CD4-positive, alpha-beta T cell treated with Interferon alpha-2 for 1 hour (primary cell): ENCODE data around the gene ABI1.
"Not testable (repeated sequence)": the region's sequence is repeated elsewhere in the genome, so short reads cannot be mapped to it uniquely, and the experiment has no call there.

Experiments
- DNase-seq, 2 donors: peaks; one replicate each; pipeline ENCODE4 v3.0.0-alpha.2; 2020 to 2022

Gene ABI1

DNA sequence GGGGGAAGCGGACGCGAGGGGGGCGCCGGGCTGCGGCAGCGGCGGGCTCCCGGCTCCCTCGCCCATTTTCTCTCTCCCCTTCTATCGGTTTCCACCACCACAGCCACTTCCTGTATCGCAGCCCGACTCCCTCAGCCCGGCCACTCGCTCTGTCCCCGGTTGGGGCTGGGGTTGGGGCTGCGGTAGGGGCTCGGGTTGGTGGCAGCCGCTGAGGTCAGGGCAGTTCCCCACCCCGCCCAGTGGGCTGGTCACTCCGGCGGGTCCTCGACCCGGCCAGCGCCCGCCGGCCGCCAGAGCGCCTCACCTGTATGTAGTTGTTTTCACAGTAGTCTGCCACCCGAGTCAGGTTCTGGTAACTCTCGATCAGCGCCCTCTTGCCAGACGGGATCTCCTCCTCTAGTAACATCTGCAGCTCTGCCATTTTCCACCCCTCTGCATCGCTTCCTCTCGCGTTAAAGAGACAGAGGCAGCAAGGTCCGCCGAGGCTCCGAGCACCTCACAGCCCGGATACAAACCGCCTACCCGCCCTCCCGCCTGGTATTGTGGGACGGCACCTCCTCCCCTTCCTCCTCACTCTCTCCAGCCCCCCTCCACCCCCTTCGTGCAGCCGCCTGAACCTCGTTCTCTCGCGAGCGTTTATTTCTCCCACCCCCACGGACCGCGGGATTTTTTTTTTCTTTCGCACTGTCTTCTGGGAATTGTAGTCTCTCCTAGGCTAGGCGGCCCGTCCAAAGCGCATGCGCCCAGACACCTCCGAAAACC lies at the start of gene ABI1:
Gene ABI1, minus strand, starts transcription at position 516 of the 762 bp plus-strand sequence. Its CDS starts 95 bp downstream, at position 421.
- peak; percentile 98 to 99 for DNase-seq

DNA sequence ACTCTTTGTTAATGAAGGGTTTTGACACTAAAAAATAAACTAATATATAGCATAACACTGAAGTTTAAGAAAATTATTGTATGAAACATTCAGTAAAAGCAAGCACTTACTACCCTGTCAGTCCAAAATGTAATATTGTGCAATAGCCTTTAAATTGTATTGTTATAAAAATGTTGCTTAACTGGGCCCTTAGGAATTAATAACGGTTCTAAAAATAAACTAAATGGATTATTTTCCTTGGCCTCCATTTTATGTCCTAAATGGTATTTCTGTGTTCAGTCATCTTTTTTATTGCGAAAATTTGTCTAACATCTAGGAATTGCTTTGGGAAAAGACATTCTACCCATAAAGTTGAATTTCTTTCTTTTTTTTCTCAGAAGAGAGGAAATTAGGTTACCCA lies 49.0 kb upstream of the ABI1 start:
- no peak for DNase-seq

DNA sequence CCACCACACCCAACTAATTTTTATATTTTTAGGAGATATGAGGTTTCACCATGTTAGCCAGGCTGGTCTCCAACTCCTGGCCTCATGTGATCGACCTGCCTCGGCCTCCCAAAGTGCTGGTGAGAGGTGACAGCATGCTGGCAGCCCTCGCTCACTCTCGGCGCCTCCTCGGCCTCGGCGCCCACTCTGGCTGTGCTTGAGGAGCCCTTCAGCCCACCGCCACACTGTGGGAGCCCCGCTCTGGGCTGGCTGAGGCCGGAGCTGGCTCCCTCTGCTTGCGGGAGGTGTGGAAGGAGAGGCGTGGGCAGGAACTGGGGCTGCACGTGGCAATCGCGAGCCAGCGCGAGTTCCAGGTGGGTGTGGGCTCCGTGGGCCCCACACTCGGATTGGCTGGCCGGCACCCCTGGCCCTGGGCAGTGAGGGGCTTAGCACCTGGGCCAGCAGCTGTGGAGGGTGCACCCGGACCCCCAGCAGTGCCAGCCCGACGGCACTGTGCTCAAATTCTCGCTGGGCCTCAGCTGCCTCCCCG lies 44.6 kb upstream of the ABI1 start:
- not testable (repeated sequence) for DNase-seq

DNA sequence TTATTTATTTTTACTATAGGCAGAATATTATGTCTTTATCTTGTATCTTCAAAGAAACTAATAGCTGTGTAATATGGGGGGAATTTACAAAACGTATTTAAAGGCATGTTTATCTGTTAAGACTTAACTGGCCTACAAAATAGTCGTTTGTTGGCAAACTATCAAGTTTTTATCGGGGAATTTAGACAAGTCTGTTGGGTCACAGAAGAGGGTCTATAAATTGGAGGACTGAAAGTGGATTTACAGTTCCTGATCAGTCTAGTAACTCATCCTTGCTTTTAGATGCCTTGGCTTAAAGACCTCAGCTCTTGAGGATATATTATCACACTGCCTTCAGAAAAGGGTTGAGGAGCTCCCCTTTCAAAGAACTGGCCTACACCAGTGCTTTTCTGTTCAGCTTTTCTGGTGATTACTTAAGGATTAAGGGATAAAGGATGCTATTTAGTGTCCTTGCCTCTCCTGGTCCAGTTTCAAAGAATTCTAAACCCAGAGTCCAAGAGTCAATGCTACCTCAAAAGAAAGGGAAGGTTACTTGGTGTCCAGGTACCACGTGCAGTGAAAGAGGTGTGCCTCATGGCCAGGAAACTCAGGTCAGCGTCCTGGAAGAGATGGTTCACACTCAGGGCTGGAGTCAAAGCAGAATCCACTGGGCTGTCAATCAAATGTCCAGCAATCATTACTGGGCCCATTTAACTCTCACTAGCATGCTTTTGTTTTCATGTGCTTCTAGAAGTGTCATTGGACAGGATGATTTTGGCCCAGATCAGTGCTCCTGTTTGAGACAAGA lies 42.9 kb upstream of the ABI1 start:
- no peak for DNase-seq

DNA sequence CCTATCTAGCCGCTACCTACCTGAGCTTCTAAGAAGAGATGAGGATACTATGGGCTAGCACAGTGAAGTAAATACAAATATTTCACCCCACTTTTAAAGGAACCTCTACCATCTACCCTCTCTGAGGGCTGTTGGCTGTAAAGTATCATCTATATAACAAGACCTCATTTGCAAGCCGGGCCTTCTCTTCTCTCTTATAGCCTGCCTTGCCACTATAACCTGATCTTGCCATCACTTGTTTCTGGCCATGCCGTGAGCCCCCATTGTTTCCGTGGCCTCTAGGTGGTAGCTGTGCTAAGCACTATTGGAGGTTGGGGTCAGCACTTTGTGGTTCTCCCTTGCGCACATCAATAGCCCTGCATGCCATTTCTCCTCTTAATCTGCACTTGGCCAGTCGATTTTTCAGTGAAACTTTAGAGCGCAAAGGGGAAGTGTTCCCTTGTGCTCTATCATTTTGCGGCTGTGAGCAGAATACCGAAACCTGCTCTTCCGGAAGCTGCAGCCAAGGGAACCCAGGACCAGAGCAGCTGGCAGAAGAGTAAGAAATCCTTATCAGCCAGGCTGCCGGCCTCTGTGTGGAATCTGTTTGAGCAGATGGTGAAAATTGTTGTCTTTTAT lies 31.7 kb upstream of the ABI1 start:
- DNase-seq: not testable (repeated sequence)

DNA sequence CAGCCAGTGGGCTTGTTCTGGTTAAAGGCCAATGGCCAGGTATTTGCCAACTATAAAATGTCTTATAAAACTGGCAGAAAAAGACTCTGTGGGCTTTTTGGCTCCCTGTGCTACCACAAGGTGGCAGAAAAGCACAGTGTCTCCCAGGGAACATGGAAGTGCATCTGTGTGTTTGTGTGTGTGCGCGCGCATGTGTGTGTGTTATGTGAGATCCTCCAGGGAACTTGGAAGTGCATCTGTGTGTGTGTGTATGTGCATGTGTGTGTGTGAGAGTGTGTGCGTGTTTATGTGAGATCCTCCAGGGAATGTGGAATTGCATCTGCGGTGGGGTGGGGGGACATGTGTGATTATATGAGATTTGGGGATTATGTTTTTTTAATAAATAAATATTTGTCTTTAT lies 30.2 kb upstream of the ABI1 start:
- peak; percentile 26 to 49 for DNase-seq

DNA sequence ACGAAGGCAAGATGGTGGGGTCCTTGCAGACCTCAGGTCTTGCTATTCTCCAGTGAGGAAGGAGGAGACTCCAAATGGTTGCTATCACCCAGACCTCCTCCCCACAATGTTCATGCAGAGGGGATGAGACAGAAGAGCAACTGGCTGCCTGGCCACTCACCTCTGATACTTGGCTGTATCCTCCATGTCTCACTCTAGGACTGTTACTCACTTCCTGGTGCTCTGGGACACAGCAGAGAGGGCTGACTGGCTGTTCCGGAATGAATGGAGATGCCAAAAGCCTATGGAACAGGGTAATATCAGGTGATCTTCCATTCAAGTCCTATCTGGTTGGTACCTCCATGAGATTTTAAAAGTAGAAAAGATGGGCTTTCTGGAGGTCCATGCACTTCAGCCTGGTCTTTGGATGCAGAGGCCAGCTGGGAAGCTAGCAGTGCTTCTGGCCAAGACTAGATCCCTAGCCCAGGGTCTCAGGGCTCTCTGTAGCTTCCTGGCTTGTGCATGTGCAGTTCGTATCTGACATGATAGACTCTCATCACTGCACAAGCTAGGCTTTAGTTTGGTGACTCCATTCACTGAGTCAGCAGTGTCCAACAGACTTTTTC lies 27.0 kb upstream of the ABI1 start:
- DNase-seq: no peak

DNA sequence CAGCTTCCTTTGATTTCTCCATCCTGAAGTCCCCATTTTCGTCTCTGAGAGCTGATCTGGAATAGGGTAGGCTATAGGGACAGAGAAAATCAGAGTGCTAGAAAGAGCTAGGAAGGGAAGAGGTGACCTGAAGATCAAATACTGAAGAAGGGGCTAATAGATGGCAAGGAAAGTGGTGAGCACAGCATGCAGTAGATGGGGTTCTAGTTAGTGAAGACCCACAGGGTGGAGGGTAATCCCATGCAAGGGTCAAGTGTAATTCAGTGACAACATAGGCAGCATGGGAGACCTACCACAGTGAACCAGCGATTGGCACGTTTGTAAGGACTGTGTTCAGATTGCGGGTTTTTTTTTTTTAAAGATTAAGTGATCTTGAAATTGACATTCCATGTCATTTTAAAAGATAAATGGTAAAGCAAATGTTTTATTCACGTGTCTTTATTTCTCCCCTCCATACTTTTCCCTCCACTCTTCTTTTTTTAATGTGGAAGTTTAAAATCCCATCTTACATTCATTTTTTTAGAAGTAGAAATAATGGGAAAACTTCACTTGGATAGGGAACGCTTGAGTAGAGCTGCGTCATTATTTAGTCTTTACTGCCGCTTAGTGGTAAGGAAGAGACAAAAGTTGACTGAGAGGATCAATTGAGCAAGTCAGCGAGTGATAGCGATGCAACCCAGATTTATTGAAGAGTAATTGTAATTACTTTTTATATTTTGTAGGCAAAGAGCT lies 21.0 kb upstream of the ABI1 start:
- peak in 1 of 2 donors; percentile 58 for DNase-seq

DNA sequence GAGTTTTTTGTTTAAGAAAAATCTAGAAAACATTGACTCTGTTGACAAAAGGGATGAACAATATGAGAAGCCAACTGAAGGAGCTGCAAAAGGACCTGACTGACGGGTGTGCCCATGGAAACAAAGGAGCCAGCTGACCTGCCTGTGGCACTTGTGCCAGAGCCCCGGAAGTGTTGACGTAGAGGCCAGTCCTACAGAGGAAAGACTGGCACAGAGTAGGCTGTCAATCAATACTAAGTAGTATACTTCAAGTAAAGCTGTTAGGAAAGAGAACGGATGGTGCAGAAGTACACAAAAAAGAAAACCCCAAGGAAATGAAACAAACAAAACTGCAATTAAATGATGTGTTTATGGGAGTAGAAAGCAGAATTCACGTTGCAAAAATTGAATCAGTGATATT lies 19.0 kb upstream of the ABI1 start:
- DNase-seq: no peak

DNA sequence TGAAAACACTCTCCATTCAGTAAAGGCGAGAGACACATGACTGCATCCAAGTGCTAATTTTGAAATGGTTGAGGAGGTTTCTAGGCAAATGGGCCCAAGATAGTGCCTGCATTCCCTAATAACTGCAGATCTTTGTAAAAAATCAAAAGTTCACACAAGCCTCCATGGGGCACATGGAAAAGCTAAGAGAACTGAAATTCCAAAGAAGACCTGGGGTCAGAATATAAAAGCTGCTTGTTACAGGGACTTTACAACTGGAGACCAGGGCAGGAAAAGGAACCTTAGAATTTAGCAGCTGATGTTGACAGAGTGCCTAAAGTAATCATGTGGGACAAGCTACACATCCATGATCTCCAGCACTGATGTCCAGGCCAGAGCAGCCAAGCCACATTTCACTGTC lies 10.0 kb upstream of the ABI1 start:
- no peak for DNase-seq

DNA sequence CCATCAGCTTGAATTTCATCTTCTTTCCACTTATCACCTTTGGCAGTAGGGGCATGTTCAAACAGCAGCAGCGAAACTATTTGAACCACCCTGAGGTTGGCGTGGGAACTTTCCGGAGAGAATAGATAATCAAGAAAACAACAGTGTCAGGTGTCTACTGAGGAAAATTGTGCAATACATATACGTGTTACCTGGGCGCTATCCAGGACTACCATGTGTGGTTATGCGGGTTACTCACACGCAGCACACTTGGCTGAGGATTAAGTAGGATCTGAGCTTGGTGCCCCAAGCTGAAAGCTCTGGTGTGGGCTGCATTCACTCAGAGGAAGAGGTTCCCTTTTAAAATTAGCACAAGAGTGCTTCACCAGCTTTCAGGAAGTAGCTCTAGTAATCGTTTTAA lies 8.8 kb upstream of the ABI1 start:
- DNase-seq: no peak

DNA sequence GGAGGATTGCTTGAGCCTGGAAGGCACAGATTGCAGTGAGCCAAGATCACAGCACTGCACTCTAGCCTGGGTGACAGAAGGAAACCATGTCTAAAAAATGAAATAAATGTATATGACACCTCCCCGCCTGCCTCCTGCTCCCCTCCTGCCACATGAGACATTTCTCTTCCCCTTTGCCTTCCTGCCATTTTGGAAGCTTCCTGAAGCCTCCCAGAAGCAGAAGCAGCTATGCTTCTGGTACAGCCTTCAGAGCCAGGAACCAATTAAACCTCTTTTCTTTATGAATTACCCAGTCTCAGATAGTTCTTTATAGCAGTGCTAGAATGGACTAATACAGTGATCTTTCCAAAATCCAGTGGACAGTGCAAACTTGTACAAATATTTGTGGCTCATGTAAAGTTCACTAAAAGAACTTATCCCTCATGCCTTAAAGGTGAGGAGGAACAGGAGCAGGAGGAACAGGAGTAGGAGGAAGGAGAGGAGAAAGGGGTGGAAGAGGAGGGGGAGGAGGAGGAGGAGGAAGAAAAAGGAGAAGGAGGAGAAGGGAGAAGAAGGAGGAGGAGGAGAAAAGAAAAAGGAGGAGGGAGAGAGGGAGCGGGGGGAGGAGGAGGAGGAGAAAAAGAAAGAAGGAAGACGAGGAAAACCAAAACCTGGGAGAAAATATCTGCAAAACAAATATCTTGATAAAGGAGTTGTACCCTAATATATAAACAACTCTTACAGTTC lies 2.8 kb upstream of the ABI1 start:
- no peak for DNase-seq

DNA sequence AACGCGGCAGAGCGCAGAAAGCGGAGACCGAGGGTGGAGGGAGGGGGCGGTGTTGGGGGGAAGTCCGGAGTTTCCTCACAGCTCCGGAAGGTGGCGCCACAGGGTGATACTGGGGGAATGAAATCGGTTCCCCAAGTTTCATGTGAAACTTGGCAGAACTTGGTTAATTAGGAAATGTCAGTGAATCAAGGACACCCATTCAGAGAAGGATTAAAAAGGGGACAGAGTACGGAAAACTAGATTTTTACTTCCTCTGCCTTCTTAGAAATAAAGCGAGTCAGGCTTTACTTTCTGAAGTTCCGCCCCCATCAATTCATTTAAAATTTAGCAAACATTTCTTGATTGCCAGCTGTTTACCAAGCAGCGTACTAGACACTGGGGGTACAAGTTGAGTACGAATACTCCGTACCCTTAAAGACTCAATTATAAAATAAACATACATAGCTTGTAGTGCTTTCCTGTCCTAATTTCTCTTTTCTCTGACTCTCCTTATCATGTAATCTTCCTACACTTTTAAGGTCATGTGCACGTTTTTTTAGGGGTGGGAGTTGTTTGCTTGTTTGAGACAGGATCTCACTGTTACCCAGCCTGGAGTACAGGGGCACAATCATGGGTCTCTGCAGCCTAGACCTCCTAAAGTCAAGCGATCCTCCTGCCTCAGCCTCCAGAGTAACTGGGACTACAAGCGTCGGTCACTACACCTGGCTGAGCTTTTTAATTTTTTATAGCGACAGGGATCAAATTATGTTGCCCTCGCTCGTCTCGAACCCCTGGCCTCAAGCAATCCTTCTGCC lies 644 bp upstream of the ABI1 start:
- no peak for DNase-seq

DNA sequence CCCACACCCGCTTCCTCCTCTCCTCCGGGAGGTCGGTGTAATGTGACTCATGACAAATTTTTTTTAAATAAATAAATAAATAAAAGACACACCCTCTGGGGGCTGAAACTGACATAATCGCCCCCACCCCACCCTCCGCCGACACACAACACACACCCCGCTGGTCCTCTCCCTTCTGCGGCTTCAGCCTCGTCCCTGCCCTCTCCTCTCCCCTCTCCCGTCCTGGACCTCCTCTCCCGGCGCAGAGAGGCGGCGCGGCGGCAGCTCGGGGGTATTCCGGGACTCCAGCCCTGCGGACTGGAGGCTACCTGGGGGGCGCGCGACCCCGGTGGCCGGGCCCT lies 686 bp downstream of the ABI1 start:
- DNase-seq: peak; percentile 62 to 73

DNA sequence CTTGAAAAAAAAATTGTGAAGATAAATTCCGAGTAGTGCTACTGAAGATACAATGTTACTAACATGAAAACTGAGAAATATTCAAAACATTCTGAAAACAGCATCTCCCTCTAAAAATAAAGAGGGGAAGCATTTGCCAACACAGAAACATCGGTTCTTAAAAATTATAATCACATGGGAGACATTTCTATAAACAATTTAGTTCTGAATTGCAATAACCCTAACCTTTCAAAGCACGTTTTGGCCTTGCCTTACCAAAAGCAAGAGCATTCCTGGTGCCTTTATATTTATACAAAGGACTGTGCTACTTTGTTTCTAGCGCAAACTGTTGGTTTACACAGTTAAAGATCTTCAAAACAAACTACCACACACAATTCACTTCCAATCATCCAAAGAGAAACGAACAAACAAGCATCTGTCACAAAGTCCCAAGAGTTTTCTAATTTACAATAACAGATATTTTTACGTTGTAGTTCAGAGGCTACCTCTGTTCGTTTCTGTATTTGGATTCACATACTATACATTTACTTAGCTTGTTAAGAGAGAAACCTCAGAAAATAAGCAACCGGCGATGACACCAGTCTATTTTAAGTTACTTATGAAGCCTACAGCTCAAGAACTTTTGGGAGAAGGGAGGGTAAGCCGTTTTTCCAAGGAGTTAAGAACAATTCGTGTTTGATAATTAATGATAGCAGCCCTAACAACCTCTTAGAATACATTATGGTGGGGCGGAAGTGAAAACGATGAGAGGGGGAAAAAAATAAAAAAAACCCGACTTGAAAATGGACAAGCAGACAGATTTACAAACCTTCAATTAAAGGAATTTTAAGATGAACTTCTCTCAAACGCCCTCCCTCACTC lies 1.3 kb downstream of the ABI1 start:
- DNase-seq: no peak

DNA sequence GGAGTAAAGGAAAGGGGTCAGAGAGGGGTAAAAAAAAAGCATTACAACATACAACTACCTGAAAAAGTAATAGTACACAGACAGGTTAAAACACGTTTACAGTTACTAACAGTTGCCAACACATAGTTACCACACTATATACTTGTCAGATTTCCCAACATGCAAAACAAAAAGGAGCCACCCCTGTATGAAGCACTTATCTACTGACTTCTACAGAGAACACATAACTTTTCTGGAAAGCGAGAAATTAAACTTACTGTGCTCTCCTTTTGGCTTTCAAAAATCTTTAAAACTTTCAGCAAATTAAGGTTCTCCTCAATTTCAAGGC lies 2.1 kb downstream of the ABI1 start:
- no peak for DNase-seq

DNA sequence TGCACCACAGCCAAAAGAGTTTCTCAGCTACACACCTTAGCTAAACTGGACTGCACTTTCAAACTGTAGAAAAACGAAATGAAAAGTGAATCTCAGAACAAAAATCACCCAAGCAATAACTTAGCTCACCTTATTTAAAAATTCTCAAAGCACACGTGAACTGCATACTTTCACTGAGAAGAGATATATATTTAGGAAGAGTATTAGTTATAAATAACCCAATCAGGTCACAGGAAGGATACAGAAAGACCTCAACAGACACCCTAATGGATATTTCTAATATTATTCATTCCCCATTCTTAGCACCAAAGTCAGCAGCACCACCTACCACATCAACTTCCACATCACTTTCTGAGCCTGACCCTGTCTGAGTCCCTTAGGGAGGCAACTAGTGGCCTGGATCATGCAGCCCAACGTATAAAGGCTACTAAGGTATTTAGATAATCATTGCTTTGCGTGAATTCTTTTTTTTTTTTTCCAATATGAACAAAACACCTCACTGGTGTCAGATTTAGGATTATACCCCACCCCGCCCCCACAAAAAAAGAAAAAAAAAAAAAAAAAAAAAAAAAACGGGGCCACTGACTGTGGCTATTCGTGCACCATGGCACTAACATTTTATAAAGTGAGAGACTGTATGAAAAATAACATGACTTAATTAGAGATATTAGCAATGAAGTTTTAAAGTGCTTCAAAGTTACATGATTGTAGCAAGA lies 2.6 kb downstream of the ABI1 start:
- DNase-seq: no peak

DNA sequence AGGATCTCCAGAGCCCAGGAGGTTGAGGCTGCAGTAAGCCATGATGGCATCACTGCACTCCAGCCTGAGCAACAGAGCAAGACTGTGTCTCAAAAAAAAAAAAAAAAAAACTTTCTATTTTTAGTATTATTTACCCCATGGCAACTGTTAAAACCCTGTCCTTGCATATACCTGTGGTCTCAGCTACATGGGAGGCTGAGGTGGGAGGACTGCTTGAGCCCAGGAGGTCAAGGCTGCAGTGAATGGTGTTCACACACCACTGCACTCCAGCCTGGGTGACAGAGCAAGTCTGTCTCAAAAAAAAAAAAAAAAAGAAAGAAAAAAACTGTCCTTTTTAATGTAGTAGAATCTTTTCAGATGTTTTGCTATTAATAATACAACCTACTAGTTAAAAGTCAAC lies 3.2 kb downstream of the ABI1 start:
- DNase-seq: not testable (repeated sequence)

DNA sequence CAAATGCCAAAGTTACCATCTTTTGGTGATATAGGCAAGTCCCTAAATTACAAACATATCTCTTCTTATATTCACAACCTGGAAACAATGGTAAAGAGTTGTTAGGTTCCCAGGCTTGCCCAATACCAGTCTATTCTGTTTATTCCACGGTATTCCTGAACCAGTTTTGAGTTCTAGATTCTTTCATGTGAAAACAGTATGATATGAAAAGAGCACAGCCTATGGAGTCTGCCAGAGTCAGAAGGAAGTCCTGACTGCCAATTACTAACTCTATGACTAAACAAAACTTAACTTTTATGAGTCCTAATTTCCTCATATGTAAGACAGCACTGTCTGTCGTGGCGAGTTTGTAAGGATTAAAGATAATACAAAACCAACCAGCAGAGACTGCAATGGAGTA lies 5.6 kb downstream of the ABI1 start:
- DNase-seq: no peak

DNA sequence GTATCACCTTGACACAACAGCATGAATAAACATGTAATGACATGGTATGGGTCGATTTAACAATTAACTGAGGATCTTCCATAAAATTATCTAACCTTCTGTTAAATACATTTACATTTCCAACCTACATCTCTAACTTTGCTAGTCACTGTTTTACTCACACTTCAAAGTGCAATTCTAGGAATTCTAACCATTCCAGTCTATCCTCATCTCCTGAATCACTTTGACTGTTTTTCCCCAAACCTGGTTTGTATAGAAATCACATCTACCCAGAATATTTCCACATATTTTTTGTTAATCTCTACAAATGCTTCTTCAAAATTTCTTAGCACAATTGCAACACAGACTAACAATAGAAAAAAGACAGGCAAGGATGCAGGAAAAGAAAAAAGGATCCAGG lies 6.2 kb downstream of the ABI1 start:
- no peak for DNase-seq
